Measurements from ENCODE around the gene WNT3A. TPM values are rescaled to one million over a fixed set of nuclear protein-coding genes. Genes with fewer than 3 reads are reported as not detected.

WNT3A gene
- total and polyA plus RNA-seq, 2 donors (not counting 3 experiments of a cell fraction or from before 2014, with no cell fraction given) = not detected

DNA sequence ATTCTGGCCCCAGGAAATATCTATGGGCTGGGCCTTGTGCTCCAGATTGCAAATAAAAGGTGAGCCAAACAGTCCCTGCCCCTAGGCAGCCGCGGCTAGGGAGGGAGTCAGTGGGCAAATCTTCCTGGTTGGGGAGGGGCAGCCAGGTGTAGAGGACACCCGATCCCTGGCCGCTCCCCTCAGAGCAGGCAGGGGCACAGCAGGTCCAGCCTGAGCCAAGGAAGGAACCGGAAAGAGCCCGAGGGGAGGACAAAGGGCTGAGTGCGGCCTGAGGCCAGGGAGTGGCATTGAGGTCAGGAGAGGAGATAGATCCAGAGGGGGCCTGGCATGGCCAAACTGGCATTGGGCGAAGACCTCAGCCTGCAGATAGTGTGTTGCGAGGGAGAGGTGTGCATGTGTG is 39.1 kb downstream of the WNT3A start:
- no peak overlapping the region for H3K27ac ChIP-seq (ENCODE audit: insufficient read depth, low read depth, low read length)
- no peaks in the 10 kb centered on the region for H3K4me1 ChIP-seq (ENCODE audit: control insufficient read depth, extremely low read depth, insufficient read depth, low read length)
- no peaks in the 10 kb centered on the region for H3K79me2 ChIP-seq (ENCODE audit: control insufficient read depth, insufficient read depth, low read length)
- peaks cover 0 to 1% of the 10 kb centered on the region in 2 experiments for H3K27me3 ChIP-seq (ENCODE audit: control insufficient read depth in 2 of 2, insufficient read depth in 2 of 2, low read length in 2 of 2)
- H3K9me3 ChIP-seq (replicated peaks; ENCODE audit: control insufficient read depth, insufficient read depth, low read length) = no peaks in the 10 kb centered on the region
- intact Hi-C loops (cut with micrococcal nuclease) (no loop called here), dilution Hi-C loops (cut with MboI; ENCODE audit: extremely low pct_ligation_motif_present, low sequenced_read_pairs) (no loop called here)
- H2AFZ ChIP-seq (ENCODE audit: low read depth, low read length) = no peak overlapping the region
- no peak overlapping the region for H3K4me2 ChIP-seq (ENCODE audit: insufficient read depth, low read length)
- no TSS peak for BruUV-seq (replicated peaks)
- FAIRE-seq (no peak), DNase-seq (ENCODE audit: low read depth, low spot score) (no peak)
- no peak overlapping the region for H3K9ac ChIP-seq (replicated peaks; ENCODE audit: extremely low read depth, insufficient read depth, low read length)
- no peak overlapping the region for H3K4me3 ChIP-seq (replicated peaks in 1 of 3; ENCODE audit: insufficient read depth in 1 of 3, low read depth in 1 of 3, low read length in 3 of 3)
- no peaks in the 10 kb centered on the region for H3K36me3 ChIP-seq (ENCODE audit: control insufficient read depth in 2 of 2, extremely low read depth in 1 of 2, insufficient read depth in 2 of 2, low read length in 2 of 2)
- POLR2A ChIA-PET = no interaction called here
- TF ChIP-seq POLR2A (IDR thresholded peaks at IDR 0.05; ENCODE audit: low read depth, low read length) (no peak), JUN (IDR thresholded peaks at IDR 0.05; ENCODE audit: borderline replicate concordance, insufficient read depth, insufficient read length, low read depth) (no peak), GATA2 (IDR thresholded peaks at IDR 0.05; ENCODE audit: insufficient read depth, insufficient read length, low read depth, low read length) (no peak), POLR2AphosphoS5 (IDR thresholded peaks at IDR 0.05; ENCODE audit: insufficient read depth, low read depth, low read length) (no peak), EZH2 (IDR thresholded peaks at IDR 0.05; ENCODE audit: borderline replicate concordance, low read depth, low read length, severe bottlenecking) (no peak), FOS (IDR thresholded peaks at IDR 0.05; ENCODE audit: borderline replicate concordance, insufficient read depth, low read length) (no peak), MYC (IDR thresholded peaks at IDR 0.05; ENCODE audit: low read depth, low read length) (no peak)
- TF ChIP-seq, protein P1, sequence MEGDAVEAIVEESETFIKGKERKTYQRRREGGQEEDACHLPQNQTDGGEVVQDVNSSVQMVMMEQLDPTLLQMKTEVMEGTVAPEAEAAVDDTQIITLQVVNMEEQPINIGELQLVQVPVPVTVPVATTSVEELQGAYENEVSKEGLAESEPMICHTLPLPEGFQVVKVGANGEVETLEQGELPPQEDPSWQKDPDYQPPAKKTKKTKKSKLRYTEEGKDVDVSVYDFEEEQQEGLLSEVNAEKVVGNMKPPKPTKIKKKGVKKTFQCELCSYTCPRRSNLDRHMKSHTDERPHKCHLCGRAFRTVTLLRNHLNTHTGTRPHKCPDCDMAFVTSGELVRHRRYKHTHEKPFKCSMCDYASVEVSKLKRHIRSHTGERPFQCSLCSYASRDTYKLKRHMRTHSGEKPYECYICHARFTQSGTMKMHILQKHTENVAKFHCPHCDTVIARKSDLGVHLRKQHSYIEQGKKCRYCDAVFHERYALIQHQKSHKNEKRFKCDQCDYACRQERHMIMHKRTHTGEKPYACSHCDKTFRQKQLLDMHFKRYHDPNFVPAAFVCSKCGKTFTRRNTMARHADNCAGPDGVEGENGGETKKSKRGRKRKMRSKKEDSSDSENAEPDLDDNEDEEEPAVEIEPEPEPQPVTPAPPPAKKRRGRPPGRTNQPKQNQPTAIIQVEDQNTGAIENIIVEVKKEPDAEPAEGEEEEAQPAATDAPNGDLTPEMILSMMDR (IDR thresholded peaks at IDR 0.05; ENCODE audit: extremely low read depth in 1 of 2, insufficient read depth in 1 of 2, low read depth in 1 of 2, low read length in 2 of 2) = no peak
- TF ChIP-seq, protein P2, sequence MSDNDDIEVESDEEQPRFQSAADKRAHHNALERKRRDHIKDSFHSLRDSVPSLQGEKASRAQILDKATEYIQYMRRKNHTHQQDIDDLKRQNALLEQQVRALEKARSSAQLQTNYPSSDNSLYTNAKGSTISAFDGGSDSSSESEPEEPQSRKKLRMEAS (IDR thresholded peaks at IDR 0.05; ENCODE audit: insufficient read depth, insufficient read length) = no peak
- CTCF ChIA-PET = no interaction called here
- no peaks in the 10 kb centered on the region for H4K20me1 ChIP-seq (replicated peaks; ENCODE audit: control insufficient read depth, extremely low read depth, insufficient read depth, low read length)
- H3K9me1 ChIP-seq (replicated peaks; ENCODE audit: control insufficient read depth, extremely low read depth, insufficient read depth, low read length) = no peaks in the 10 kb centered on the region

All from endothelial cell of umbilical vein (primary cell).